Tongue (tissue), 2 donors: ENCODE measurements around the gene UST. TPM values are rescaled to one million over a fixed set of nuclear protein-coding genes. Genes with fewer than 3 reads are reported as not detected.
"Not testable (repeated sequence)": the region's sequence is repeated elsewhere in the genome, so short reads cannot be mapped to it uniquely, and the experiment has no call there.

ENCODE experiments used
- DNase-seq: peaks from one replicate; pipeline ENCODE4 v3.0.0-alpha.2; 2015
- total RNA-seq: library from RNA; depleted of rRNA; stranded (reverse); fragments of >200 nt; gene quantifications from one replicate; pipeline ENCODE4 v1.2.3, GENCODE V29; 2014

UST gene
- total RNA-seq, 1 donor from 2014 or later, result 15.0 TPM

DNA sequence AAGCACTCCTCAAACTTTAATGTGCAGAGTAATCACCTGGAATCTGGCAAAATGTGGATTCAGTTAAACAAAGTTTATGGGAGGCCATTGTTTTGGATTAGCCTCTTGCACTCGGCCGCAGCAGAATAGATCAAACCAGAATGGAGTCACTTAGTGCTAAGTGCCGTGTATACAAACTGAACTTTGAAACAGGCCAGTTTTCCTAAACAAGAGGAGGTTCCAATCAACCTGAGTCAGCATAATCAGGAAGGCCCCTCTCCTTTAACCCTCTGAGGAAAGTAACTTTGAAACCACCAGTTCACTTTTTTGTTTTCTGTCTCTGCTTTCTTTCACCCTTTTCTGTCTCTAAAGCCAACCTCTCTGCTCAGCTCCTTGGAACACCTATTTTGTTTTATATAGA is 92.2 kb downstream of the UST start:
- peak; percentile 18 for DNase-seq

DNA sequence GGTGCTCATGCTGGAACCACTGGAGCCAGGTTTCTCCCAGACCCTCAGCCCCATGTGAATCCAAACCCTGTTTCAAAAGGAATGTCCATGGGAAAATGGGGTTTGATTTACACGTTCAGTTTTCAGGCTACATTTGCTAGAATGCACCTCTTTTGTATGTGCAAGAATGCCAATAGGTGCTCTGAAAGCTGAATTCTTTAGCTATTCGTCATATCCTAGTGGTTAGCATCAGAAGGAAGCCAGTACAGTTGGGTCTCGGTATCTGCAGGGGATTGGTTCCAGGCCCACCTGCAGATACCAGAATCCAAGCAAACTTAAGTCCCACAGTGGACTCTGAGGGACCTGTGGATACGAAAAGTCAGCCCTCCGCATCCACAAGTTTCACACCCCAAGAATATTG is 93.4 kb downstream of the UST start:
- DNase-seq, result no peak

DNA sequence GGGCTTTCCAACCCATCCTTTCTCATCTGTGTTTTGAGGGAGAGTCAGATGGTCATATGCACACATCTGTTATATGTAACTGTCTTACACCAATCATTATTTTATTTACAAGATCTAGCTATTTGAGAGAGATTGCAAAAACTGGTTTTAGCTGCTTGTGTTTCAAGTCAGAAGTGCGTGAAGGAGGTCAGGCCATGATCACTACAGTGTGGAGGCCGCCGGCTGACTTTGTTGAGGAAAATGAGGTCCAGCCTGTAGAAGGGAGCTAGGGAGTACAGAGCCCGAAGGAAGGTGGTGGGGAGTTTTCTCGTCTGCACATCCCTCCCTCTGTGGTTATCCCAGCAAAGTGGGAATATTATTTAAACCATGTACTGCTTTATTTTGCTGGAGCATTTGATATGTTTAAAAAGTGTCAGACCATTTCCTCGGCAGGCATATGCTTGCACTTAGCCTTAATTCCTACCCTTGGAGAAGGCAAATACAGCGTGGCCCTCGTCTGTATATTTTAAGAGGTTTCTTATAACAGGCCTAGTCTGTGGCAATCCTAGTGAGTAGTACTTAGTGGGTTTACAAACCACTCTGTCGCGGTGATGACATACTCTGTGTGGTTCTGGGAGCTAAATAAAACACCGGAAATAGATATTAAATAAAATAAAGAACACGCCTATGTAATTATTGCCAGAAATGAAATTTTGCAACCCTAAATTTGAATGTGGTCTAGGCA is 95.6 kb downstream of the UST start:
- peak; percentile 26 for DNase-seq

DNA sequence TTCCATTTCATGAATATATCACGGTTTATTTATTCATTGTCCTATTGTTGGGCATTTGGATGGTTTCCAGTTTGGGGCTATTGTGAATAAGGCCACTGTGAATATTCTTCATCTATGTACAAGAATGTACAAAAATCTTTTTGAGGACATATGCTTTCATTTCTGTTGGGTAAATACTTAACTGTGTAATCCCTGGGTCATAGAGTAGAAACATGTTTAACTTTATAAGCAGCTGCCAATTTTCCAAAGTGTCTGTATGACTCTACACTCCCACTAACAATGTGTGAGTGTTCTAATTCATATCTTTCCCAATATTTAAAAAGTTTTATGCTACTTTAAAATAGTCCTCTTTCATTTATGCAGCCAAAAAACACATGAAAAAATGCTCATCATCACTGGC is 98.6 kb downstream of the UST start:
- no peak for DNase-seq

DNA sequence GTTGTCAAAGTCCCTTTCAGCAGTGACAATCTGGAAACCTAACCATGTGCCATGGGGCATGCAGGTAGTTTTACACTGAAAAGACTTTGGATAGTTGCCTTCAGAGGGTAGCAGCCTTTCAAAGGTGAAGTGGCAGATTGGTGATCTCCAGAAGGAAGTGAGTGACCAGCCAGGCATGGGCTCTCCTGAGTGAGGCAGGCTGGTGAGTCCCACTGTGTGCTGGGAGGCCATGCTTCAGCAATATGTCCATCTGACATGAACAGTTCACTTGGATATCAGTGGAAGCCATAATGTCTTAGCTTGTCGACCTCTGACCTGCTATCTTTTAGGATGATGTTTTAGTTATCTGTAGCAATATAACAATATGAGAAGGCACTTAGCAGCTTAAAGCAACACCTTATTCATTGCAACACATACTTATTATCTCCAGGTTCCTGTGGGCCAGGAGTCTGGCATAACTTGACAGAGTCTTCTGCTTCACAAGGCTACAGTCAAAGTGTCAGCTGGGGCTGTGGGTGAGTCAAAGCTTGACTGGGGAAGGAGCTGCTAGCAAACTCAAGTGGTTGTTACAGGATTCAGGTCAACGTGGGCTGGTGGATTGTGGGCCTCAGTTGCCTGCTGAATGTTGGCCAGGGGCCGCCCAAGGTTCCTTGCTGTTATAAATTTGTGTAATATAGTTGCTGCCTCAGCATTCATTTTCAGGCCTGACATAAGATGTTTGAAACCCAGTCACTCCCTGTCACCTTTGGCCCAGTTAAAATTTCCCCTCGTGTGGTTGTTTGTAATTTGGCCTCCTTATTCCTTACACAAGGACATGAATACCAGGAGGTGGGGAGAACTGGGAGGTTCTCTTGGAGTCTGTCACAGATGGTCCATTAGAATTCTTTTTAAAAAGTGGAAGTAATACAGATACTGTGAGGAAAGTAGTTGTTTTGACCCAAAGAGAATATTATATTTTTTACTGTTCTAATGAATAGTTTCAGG is 100.2 kb downstream of the UST start:
- no peak for DNase-seq

DNA sequence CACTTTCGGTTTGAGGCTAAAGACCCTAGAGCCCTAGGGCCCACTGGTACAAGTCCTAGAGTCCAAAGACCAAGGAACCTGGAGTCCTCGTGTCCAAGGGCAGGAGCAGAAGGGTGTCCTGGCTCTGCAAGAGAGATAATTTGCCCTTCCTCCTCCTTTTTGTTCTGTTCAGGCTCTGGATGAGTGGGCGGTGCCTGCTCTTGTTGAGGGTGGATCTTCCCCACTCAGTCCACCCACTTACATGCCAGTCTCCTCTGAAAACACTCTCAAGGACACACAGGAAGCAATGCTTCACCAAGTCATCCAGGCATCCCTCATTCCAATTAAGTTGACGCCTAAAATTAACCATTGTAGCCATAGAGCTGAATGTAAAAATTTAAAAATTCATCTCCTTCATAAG is 102.1 kb downstream of the UST start:
- DNase-seq, result no peak

DNA sequence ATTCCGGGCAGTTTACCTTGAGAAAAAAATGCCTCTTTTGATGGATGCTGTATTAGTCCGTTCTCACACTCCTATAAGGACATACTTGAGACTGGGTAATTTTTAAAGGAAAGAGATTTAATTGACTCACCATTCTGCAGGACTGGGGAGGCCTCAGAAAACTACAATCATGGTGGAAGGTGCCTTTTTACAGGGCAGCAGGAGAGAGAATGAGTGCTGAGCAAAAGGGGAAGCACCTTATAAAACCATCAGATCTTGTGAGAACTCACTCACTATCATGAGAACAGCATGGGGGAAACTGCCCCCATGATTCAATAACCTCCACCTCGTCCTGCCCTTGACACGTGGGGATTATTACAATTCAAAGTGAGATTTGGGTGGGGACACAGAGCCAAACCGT is 102.6 kb downstream of the UST start:
- DNase-seq, result not testable (repeated sequence)

DNA sequence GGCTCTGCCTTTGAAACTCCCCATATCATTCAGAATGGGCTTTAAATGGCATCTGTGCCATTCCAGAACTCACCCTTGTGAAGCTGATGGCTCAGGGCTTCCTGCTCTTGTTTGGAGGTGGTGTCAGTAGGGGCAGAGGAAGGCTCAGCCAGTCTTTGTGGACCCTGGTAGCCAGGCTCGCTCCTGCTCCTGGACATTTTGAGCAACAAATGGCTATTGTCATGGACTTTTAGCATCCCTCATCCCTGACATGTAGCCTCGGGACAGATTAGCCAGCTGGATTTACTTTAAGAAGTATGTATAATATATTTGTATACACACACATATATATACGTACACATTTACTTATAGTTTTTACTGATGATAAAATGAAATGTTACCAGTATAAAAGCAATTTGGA is 104.1 kb downstream of the UST start:
- no peak for DNase-seq

DNA sequence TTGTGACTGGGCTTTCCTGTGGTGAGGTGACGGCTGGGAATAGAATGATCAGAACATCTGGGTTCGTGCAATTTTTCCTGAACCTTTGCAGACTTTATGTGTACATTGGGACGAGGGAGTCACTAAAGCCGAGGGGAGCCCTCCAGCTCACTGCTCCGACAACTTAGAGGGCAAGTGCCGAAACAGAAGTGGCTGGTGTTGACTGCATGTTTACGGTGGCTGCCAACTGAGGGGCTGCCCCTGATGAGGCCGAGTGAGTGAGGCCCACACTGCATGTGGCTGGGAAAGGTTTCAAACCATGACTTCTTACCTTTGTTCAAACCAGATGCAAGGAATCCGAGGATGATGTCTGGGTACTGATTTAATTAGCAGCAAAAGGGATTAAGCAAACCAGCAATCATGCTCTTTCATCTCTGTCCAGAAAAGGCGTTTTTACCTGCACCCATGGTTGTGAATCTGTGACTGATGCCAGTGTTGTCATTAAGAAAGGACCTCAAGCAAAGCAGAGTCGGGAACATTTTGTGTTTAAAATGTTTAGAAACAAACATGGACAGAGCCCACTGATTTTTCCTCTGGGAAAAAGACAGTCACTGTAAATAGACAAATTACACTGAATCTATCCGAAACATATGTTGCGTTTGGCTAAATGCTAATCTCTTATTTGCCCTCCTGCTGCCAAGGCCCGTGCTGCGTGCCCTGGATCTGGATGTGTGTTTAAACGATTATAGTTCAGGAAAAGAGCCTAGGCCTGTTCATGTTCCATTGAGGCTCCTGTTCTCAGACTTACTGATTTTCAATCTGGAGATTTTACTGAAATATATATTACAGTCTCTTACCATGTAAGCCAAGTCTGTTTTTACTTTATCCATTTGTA is 105.1 kb downstream of the UST start:
- peak; percentile 29 for DNase-seq

DNA sequence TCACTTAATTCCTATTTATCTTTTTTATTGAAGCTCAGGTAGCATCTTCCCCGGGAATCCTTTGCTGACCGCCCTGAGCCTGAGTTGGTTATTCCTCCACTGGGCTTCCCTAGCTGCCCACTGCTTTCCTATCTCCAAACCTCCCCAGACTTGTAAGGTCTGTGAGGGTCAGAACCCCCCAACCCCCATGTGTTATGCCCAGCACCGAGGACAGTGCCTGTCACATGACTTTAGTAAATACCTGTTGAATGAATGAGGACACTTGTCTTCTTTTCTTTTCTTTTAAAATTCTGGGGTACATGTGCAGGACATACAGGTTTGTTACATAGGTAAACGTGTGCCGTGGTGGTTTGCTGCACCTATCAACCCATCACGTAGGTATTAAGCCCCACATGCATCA is 105.9 kb downstream of the UST start:
- DNase-seq, result no peak

DNA sequence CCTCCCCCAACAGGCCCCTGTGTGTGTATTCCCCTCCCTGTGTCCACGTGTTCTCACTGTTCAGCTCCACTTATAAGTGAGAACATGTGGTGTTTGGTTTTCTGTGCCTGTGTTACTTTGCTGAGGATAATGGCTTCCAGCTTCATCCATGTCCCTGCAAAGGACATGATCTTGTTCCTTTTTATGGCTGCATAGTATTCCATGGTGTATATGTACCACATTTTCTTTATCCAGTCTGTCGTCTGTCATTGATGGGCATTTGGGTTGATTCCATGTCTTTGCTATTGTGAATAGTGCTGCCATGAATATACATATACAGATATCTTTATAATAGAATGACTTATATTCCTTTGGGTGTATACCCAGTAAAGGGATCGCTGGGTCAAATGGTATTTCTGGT is 106.3 kb downstream of the UST start:
- not testable (repeated sequence) for DNase-seq

DNA sequence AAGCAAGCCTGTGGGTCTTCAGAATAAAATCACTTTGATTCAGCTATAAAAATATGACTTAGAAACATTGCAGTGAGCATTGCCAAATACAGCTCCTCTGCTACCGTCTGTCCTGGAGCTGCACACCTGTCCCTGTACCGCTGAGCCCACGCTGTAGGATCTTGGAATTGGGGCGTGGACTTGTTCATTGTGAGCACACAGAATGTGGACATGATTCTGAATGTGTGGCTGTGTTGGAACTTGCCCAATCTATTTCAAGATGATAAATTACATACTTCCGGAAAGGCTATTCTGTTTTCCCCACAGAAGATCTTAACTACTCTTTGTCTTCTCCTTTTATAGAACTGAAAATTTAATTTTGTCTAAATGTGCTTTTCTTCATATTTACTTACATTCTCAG is 107.3 kb downstream of the UST start:
- DNase-seq, result peak; percentile 63

DNA sequence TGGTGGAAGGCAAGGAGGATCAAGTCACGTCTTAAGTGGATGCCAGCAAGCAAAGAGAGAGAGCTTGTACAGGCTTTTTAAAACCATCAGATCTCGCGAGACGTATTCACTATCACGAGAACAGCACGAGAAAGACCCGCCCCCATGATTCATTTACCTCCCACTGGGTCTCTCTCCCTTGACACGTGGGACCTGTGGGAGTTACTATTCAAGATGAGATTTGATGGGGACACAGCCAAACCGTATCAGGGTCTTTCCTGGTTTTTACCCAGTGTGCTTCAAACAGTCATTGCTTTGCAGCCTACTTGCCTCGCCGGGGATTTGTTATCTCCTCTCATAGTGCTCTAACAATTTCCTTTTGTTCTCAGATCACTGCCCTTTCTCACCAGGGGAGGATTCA is 108.2 kb downstream of the UST start:
- no peak for DNase-seq

DNA sequence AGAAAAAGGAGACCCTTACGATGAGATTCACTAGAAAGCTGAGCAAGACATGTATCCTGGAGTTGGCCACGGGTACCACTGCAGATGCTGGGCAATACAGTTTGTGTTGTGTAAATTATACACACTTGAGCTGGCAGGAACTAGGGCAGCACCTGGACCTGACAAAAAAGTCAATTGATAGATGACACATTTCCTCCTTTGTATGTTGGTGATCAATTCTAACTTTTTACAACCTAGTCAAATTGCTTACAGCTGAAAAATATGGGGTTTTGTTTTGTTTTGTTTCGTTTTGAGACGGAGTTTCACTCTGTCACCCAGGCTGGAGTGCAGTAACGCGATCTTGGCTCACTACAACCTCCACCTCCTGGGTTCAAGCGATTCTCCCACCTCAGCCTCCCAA is 108.9 kb downstream of the UST start:
- DNase-seq, result no peak

DNA sequence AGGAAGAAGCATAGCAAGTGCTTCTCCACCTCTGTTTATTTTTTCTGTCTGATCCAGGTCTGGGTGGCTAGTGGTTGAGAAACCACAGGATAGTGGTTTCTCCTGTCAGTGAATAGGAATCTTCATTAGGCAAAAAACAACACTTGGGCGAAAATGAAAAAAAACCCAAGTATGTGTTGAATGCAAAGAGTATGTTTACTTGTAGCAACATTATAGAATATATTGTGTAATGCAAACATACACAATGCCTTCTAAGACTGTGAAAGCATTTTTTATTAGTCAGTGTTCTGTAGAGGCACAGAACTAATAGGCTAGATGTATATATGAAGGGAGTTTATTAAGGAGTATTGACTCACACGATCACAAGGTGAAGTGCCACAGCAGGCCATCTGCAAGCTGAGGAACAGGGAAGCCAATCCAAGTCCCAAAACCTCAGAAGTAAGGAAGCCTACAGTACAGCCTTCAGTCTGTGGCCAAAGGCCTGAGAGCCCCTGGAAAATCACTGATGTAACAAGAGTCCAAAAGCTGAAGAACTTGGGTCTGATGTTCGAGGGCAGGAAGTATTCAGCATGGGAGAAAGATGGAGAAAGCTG is 111.1 kb downstream of the UST start:
- DNase-seq, result no peak

DNA sequence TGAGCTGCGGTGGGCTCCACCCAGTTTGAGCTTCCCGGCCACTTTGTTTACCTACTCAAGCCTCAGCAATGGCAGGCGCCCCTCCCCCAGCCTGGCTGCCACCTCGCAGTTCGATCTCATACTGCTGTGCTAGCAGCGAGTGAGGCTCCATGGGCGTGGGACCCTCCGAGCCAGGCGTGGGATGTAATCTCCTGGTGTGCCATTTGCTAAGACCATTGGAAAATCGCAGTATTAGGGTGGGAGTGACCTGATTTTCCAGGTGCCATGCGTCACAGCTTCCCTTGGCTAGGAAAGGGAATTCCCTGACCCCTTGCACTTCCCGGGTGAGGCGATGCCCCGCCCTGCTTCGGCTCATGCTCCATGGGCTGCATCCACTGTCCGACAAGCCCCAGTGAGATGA is 117.3 kb downstream of the UST start:
- DNase-seq, result not testable (repeated sequence)

DNA sequence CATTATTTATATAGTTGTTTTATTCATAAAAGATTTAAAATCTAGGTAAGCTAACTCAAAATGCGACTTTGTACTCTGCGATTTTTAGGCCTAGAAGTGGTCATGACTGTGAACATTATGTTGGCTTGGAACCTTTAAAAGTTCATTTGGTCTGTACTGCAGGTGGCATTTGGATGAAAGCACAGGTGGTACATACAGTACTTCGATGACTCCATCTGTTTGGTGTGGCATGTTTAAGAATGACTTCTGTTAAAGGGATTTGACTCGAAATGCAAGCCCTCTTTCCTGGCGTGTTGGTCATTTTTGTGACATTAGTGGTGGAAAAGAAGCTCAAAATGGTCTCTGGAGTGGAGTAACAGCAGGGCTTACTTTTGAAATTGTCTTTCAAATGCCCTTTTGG is 118.1 kb downstream of the UST start:
- no peak for DNase-seq

DNA sequence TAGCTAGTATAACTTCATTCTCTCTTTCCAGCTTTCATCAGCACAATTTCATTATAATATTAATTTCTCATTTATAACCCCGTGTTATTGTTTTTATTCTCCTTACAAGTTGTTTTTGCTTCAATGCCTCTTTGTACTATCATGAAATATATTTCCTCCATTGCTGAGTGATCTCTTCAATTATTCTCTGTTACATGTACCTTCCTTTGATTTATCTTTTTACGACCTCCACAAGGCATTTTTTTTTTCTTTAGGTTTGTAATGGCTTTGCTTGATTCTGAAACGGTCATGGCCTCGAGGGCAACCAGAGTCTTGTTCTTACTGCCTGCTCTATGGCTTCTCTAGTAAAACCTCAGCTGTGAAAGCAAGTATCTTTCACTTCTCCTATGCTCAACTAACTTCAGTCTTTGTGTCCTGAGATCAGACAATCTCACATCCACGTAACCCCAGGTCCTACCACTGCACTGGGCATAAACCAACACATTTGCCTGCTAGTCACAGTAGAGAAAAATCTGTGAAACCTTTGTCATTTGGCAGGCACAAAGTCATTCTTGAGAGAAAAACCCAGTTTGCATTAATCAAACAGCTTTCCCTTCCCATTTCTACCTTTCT is 119.9 kb downstream of the UST start:
- no peak for DNase-seq

DNA sequence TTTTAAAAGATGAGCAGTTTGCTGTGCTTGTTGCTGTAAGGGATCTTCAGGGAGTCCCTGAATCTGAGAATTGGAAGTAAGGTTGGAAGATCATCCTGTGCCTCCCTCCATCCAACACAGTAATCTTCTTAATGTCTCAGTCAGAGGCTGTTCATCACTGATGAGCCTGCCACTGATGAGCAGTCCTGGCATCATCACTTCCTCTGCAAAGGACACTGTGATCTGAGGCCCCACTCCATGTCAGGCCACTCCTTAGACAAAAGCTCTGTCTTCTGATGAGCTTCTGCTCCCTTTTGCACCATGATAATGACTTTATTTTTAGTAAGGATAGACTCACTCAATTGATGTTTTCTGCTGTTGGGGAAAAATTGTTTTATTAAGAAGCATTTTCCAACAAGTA is 121.0 kb downstream of the UST start:
- no peak for DNase-seq

DNA sequence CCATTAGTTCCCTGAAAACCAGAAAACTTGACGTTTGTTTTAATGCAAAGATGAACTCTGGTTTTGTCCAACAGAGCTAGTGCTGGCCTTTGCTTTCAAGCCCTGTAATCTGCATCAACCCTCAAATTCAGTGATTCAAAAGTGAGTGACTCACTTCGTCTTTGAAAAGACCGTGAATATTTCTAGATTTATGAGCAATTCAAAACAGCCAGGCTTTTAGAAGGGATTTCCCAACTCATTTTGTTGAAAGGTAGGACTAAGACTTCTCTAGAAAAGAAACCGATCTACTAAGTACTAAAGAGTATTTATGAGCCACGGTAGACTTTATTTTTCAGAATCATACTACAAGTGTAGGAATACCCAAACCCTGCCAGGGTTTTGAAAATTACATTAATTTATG is 121.5 kb downstream of the UST start:
- DNase-seq, result no peak

DNA sequence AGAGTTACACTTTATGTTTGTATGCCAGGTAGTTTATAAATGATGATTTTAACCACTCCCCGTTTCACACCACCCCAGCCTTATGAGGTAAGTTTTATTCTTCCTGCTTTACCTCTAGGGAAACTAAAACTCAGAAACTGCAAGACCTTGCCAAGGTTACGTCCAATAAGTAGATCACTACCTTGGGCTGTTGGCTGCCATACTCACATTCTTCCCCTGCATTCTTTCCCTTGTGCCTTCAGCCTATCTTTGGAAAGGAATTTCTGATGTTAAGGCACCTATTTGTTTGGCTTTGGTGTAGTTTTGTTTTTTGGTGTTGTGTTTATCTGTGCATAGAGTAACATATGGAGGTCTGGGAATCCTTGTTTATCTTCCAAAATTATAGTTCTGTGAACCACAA is 122.1 kb downstream of the UST start:
- DNase-seq, result no peak

DNA sequence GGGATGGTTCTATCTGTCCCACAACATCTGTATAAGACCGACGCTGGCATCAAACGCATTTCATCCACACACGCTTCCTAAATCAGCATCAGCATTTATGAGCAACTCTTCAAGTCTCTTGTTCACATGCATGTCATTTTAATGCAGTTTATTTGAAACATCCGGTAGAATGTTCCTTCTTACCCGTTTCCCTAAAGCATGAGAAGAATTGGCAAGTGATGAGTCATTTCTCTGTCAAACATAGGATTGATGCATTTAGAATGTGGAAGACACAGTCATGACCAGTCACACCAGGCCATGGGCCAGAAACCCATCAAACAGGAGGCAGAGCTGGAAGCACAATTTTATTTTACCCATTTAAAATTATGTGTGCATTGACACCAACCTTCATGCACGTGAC is 122.8 kb downstream of the UST start:
- DNase-seq, result no peak
